ENCODE results near the gene PHF21B. TPM values are rescaled to one million over a fixed set of nuclear protein-coding genes. Genes with fewer than 3 reads are reported as not detected.

The PHF21B gene
- polyA plus RNA-seq, 10 donors, result 0.29 to 0.94 (median 0.48) TPM

GRCh38 chr22:45014654-45015053 lies 4.8 kb upstream of the PHF21B start:
- no peak for DNase-seq

GRCh38 chr22:45013138-45013537 lies 3.3 kb upstream of the PHF21B start:
- DNase-seq, result no peak

- no peak for DNase-seq
Observed at GRCh38 chr22:45010532-45010900, 711 bp upstream of the PHF21B start.

- DNase-seq, result peak in 1 of 3 donors; percentile 30
Observed at GRCh38 chr22:45008751-45009605, 827 bp downstream of the PHF21B start.

- peak in 1 of 3 donors; percentile 26 for DNase-seq
Observed at GRCh38 chr22:45008186-45008681, 1.6 kb downstream of the PHF21B start.

- peak in 2 of 3 donors; percentile 63 to 86 for DNase-seq
Observed at GRCh38 chr22:45007391-45008185, 2.2 kb downstream of the PHF21B start.

- no peak for DNase-seq
Observed at GRCh38 chr22:45006964-45007390, 2.8 kb downstream of the PHF21B start.

- DNase-seq, result peak in 1 of 3 donors; percentile 49
Observed at GRCh38 chr22:45006111-45006963, 3.5 kb downstream of the PHF21B start.

GRCh38 chr22:45001653-45002052 lies 8.2 kb downstream of the PHF21B start:
- no peak for DNase-seq

- DNase-seq, result no peak
Observed at GRCh38 chr22:45000330-45000729, 9.5 kb downstream of the PHF21B start.

GRCh38 chr22:44999687-45000086 lies 10.1 kb downstream of the PHF21B start:
- no peak for DNase-seq

GRCh38 chr22:44999231-44999630 lies 10.6 kb downstream of the PHF21B start:
- DNase-seq, result no peak

- no peak for DNase-seq
Observed at GRCh38 chr22:44998296-44998695, 11.5 kb downstream of the PHF21B start.

- no peak for DNase-seq
Observed at GRCh38 chr22:44997060-44997459, 12.7 kb downstream of the PHF21B start.

GRCh38 chr22:44996648-44997047 lies 13.2 kb downstream of the PHF21B start:
- no peak for DNase-seq

GRCh38 chr22:44996120-44996519 lies 13.7 kb downstream of the PHF21B start:
- DNase-seq, result no peak

- no peak for DNase-seq
Observed at GRCh38 chr22:44995715-44996114, 14.1 kb downstream of the PHF21B start.

GRCh38 chr22:44995105-44995514 lies 14.7 kb downstream of the PHF21B start:
- DNase-seq, result no peak

- no peak for DNase-seq
Observed at GRCh38 chr22:44994399-44995104, 15.3 kb downstream of the PHF21B start.

GRCh38 chr22:44992166-44992565 lies 17.6 kb downstream of the PHF21B start:
- no peak for DNase-seq

- DNase-seq, result no peak
Observed at GRCh38 chr22:44991218-44991617, 18.6 kb downstream of the PHF21B start.
